Stimulated activated CD4-positive, alpha-beta T cell treated with anti-CD3 and anti-CD28 coated beads, TNF-alpha, amount 100 ng/mL, for 1 hour (primary cell): ENCODE results near the gene KCTD16.

Experiments used
- DNase-seq, 3 donors: peaks; one replicate each; pipeline ENCODE4 v3.0.0-alpha.2; 2020; ENCODE audit warnings: low read depth in 3 of 3, low spot score in 1 of 3

The KCTD16 gene

DNA sequence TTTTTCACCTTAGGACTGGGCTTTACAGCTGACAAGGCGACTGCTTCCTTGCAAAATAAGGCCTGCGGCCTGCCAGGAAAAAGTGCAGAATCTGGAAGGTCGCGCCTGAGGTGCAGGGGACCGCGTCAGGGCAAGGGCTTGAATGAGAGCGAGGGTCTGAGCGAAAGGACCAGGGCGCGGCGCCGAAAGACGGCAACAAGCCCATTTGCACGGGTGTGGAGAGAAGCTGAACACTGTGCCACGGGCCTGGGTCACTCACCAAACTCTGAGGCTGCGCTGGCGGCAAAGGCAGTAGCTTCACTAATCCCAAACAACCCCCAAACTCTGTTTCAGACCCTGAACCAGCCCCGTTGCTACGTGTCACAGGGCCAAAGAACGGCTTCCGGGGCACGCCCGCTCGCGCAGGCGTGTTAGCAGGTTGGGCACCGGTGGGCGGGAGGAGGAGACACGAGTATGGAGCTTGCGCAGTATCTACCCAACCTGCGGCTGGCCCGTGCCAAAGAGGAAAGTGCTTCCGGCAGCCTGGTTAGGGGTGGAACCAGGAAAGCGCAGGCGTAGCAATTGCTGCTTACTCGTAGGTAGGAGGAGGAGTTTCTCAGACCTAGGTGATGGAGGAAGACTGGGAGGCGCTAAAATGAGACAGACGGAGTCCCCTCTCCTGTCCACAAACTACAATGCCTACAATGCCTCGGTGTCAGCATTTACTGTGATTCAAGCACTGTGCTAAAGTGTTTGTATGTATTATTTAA, at the start of gene KCTD16, which contains the start of gene YIPF5:
Gene KCTD16 (plus strand): TSS at position 598 of the 749 bp plus-strand sequence.
Gene YIPF5 (minus strand): TSS at position 384 of the 749 bp plus-strand sequence. CDS start 704 bp downstream, outside the sequence.
- peak; percentile 94 for DNase-seq

DNA sequence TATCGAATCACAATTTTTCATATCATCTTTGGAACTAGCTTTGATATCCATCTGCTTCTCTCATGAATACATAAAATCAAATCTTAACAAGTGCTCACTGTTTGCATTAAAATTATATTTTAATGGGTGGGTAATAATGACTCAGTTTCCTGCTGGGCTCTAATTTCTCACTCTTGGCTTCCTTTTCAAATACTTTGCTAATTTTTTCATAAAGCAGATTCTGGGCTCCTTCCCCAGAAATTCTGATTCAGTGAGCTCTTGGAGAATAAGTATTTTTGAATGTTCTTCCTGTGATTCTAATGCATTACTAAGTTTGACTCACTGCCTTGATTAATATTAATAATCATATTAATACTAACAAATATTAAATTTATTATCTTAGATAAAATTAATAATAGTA, 49.1 kb upstream of the KCTD16 start:
- no peak for DNase-seq

DNA sequence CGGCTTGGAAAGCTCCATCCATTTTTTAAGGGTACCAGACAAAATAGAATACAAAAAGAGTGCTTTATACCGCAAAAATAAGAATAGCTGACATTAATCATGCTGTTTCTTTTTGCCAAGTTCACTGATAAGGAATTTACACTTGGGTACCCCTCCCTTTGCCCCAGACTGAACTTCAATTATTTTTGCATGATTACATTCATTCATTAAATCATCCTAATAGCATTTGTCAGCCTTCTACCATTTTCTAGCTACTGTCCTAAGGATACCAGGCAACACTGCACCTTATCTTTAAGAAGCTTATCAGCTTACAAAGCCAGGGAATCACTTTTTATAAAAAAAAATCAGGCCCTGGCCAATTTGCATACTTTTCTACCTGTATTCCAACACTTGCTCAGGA, 48.6 kb upstream of the KCTD16 start:
- no peak for DNase-seq

DNA sequence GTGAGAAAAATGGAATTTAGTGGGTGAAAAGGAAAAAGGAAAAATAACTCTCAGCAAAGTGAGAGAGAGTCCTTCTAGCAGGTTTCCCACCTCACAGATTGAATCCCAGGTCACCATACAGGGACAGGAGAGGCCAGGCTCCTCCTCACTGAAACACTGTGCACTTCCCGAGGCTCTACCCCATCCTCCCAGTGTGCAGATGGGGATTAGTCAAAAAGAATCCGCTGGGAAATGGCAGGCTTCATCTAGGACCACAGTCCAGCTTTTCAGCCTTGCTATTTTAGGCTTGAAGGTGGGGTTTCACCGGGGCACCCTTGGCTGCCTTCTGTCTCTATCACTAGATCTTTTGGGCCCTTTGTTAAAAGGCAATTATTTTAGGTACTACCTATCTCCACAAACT, 48.0 kb upstream of the KCTD16 start:
- no peak for DNase-seq

DNA sequence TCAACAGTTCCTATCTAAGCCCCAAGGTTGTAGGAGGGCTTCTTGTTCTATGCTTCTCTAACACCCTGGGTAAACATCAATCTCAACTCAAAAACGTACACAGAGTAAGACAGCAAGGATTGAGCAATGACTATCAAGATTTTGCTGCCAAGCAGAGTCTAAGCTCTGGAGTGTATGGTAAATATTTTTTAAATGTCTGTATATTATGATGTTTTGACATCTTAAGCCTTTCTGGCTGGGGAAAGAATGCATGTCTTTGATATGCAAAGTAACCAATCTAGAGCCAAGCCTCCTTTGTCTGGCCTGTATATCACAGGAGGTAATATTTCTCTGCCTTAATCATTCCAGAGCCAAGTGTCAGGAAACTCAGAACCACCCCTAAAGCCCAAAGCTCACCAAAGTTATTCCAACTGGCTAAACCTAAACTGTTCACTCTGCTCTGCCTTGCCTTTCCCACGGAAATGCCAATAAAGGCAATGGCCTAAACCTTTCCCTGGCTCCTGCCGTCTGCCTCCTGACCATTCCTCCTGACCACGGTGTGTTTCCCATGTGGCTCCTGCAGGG, 45.4 kb upstream of the KCTD16 start:
- DNase-seq, result no peak

DNA sequence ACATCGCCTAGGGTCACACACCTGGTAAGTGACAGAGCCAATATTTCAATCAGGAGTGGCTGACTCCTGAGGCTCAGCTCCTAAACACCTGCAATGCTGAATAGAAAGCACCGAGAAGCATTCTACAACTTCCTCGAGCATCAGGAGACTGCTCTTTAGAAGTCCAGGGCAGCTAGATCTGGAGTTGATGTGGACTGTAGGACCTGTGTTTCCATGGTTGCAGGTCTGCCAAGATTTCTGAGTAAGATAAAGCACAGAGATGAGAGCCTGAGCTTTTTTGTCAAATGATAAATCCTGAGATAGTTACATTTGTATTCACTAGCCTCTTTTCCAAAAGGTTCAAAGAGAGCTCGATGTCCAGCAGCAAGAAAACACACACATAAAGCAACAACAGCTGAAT, 44.0 kb upstream of the KCTD16 start:
- no peak for DNase-seq

DNA sequence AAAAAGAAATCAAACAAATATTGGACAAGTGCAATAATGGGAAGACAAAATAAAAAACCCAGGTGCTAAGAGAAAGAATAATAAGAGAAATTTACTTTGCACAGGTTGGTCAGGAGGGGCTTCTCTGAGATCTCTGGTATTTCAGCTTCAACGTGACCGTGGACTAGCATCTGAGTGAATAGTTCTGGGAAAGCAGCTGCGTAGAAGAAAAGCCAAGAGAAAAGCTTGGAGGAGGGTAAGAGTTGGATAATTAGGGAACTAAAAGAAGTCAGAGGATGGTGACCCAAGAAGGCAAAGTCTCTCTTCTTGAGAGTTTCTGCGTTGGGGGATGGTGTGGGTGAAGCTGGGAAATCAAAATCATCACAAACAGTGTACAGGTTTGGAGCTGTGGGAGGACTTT, 41.8 kb upstream of the KCTD16 start:
- DNase-seq, result no peak

DNA sequence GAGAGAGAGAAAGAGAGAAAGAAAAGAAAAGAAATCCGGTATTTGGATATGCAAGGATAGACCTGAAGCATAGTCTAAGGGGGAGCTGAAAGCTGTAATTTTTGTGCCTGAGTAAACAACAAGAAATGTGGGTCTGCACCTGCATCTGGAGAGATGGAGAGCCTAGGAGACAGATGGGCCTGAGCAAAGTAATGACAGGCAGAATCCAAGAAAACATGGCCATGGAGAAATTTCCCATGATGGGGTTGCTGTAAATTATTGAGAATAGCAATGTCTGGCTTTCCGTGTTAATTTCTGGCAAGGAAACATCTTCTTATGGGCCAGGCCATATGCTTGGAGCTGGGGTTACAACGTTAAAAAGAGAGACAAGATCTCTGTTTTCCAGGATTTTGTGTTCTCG, 40.4 kb upstream of the KCTD16 start:
- no peak for DNase-seq

DNA sequence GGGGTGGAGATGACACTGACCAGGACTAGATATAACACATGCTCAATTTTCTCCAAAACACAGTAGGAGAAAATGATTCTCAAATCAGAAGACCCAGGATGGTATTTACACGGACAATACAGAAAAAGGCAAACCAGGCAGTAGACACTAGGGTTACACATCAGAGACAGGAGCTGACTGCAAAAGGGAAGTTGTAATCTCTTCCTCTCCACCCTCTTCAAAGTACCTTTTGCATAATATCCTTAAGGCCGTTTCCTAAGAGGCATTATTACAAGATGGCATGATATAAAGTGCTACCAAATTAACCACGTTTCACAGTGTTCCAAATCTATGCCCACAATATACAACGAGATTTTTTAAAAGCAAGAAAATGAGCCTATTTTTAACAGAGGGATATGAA, 39.4 kb upstream of the KCTD16 start:
- no peak for DNase-seq

DNA sequence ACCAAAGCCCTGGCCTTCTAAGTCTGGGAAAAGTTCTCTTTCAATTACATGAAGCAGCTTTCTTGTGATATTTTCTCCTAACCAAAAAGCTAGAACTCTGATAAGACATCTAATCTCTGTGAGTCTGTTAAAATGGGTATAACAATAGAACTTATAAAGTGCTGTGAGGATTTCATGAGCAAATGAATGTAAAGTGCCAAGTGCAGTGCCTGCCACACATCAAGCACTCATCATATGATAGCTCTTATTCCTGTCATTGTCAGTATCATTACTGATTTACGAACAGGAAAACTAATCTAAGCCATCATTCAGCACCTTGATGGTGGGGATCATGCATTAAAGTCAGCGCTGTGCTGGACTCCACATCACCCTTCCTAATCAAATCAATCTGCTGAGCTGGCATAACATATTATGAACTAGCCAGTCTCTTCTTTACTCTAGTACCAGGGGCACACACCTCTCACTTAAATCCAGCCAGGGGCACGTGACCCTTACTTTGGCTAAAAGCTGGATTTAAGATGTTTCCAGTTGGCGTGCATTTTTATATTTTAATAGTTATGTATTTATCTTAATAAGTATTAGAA, 37.5 kb upstream of the KCTD16 start:
- no peak for DNase-seq

DNA sequence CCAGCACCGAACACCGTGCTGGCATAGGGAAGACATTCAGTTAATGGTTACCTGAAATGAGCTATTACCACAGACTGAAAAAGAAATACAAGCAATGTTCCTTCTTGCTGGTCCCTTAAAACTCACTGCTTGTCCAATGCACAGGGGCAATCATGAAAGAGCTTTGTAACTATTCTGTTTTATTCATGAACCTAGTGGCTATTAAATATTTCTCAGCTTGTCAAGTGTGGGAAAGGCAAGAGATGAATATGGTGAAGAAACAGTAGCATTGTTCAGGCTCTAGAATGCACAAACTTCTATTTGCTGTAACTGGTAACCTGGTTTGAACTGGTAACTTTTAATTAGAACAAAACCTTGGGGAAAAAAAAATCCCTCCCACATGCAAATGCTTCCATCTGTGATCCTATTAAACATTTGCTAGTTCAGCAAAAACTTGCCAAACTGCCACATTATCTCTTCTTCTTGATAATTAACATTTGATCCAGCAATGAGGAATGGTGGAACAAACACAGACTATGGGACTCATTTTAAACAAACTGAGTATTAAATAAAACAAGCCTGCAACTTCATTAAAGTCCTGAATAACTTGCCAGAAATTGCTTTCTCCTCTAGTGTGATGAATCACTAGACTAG, 36.4 kb upstream of the KCTD16 start:
- DNase-seq, result no peak

DNA sequence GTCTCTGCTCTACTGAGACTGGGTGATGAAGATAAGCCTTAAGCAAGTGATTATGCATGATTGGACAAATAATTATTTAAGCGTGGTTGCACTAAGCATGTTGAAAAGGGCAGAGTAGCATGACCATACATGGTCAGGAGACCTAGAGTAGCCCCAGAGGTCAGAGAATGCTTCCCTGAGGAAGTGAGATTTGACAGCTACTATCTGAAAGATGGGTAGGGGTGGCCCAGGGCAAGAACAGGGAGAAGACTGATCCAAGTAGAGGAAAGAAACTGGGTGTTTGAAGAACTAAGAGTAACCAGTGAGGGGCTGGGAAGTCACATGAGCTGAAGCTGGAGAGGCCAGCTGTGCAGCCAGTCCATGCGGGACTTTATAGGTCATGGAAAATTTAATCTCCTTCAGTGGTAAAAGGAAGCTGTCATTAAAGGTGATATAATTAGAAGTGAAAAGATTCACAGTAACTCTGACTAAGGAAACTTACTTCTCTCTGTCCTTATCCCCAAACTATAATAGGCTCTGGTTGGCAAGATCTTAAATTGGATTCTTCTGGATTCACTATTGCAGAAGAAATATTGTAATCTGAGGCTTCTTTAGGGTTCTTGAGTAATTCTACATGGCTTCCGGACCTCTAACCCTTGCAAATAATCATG, 35.4 kb upstream of the KCTD16 start:
- DNase-seq, result no peak

DNA sequence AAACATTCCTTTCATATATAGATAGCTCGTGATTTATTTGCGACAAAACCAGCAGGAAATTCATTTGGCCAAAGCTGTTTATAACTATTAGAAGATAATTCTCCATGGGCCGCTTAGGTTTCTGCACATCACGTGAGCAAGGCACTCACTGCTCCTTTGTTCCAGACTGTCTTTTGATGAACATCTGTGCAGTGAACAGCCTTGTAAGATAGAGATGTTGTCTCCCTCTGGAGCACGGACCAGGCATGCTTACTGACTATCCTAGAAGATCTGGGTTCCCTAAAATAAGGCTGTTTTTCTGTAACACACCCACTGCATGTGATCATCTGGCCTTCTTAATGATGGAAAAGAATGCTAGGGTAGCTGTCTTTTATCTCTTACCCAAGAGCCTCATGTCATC, 31.1 kb upstream of the KCTD16 start:
- DNase-seq, result no peak

DNA sequence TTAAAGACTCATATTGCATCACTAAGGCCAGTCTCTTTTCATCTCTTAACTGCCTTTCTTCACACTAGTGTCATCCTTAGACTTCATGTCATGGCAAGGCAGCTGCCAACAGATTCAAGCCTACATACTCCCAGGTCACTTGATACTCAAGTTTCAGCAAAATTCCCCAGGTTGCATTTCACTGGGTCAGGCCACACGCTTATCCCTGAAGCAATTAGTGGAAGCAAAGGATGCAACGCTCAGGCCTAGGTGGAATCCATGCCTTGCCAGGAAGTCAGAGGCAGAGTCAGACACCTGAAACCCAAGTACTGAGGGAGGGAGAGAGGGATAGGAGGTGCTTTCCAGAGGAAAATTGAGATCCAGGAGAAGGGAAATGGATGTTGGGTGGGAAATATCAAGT, 29.1 kb upstream of the KCTD16 start:
- DNase-seq, result no peak

DNA sequence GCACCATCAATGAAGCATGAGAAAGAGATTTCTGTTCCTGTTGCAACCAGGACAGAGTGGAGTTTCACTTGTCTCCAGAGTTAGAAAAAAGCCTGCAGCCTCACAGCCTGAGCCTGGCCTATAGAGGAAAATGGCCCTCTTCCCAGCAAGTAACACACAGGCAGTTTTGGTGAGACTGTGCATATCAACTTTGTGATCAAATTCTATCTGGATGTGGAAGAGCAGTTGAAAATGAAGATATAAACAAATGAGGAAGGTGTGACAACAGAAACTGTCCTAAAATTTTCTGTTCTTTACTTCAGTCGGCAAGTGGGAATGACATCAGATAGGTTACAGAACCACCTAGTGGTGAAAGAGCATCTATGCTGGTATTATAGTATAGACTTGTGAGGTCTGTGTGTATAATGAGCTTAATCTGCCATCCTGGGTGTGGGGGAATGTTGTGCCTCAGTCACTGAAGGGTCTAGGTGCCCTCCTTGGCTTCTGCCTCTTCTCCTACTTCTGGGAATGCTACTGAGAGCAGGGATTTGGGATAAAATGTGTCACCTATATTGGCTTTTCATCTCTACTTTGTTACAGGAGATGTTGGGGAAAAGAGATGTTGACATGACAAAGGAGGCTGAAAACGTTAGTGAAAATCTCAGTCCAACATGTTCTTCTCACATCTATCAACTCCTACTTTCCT, 28.4 kb upstream of the KCTD16 start:
- DNase-seq, result no peak

DNA sequence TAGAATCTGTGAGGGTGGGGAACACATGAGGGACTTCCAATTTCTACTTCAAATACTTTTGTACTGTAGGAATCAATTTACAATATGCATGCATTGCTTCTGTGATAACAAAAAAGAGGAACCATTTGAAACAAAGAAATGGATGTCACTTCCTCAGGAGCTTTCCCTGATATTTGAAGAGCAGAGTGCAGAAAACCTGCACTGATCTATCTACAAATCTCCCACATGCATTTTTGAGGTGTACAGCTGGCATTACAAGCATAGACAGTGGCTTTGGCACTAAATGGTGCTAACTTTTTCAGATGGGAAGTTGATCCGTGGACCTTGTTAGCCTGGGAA, 27.9 kb upstream of the KCTD16 start:
- no peak for DNase-seq

DNA sequence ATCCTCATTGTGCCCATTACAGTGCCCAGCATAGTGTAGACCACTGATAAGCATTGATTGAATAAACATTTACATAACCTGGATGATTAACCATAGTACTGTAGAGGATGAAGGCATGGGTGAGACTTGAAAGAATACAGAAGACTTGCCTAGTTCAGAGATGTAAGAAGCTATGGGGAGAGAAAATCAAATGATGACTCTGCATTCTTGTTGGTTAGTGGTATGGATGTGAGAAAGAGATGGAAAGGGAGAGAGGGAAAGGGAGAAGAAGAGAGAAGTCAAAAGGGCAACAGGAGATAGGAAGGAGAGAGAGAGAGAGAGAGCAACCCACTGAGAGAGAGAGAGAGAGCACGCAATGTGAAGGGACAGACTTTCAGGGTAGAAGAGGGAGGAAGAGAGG, 27.0 kb upstream of the KCTD16 start:
- DNase-seq, result no peak

DNA sequence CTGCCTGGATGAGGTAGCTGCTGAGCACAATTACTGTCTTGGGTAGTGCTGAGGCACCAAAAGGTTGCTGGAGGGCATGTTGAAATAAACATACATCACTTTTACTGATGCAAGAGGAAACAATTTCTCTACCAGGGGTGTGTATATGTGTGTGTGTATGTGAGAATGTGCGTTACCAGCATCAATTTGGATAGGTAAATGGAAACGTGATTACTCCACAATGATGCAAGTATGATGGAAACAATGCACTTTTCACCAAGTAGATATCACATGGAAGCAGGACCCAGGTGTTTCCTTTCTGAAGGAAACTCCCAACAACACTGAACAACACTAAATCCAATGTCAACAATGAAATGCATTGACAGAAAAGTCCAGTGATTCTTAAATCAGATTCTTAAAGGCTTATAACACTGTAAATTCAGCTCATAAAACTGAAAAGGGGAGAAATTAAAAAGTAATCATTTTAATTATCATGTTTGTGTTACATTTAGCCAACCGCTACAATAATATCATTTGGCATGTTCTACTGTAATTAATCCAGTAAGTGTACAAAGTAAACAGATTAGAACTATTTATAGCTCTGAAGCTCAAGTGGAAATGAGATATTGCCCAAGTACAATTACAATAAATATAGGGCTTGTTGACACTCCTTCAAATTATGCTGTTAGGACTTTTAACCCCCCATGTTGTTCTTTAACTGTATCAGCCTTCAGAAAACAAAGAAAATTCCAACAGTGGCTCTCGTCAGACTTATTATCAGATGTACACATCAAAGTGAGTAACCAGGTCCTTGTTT, 25.5 kb upstream of the KCTD16 start:
- no peak for DNase-seq

DNA sequence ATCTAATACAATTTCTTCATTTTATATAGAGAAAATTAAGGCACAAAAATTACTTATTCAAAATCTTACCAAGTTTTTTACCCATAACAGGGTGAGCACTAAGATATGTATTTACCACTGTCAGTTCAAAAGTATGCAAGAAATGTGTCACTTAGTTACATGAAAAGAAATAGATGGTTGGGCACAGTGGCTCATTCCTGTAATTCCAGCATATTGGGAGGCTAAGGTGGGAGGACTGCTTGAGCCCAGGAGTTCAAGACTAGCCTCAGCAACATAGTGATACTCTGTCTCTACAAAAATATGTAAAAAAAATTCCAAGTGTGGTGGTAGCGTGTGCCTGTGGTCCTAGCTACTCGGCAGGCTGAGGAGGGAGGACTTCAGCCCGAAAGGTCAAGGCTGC, 19.6 kb upstream of the KCTD16 start:
- no peak for DNase-seq

DNA sequence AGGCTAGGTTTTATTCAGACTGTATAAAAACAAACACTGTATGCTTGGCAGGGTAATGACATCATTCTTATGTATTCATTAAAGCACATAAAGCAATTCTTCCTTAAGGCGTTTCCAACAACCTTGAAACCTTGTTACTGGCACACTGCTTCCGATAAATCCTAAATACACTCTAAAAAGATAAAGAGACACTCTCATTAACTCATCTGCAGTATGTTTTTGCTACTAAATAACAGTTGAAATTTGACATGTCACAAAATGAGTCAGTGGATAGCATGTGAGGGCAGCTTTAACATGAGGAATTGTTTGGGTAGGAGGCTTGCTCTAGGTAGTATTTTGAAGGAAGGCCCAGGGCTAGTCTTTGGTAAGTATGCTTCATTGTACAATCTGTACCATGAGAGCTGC, 13.9 kb upstream of the KCTD16 start:
- DNase-seq, result no peak
